K562 (cell line): ENCODE results near the gene SCN5A. TPM values are rescaled to one million over a fixed set of nuclear protein-coding genes. Genes with fewer than 3 reads are reported as not detected.

Experiments
- ATAC-seq: fragments of 200-7000 bp; cut with Tn5 transposase; 3 replicates; pipeline ENCODE4 v1.9.1; 2020; ENCODE audit warnings: moderate library complexity
- BruUV-seq: library from RNA; stranded (reverse); fragments of 400-500 nt; replicated peaks from 2 replicates; lab custom pipeline; 2021; lab: Mats Ljungman, UMichigan
- CTCF ChIA-PET: fragments of 300-600 bp; formaldehyde crosslinking; extraction: SDS; loops from one replicate; lab custom pipeline; 2021; ENCODE audit warnings: low intra/inter-chr PET ratio; lab: Yijun Ruan, JAX
- POLR2A ChIA-PET: fragments of 300-600, 350-650 bp; sonication (Branson Sonifier 250); formaldehyde crosslinking; extraction: SDS; loops from one replicate; lab custom pipeline; 2021; ENCODE audit warnings: antibody characterized with exemption, inconsistent platforms; lab: Yijun Ruan, JAX
- DNase-seq, 4 experiments: peaks; one replicate each; pipeline versions ENCODE4 v3.0.0 to v3.0.0-alpha.2; 2011 to 2018; ENCODE audit warnings: low spot score in 3 of 4, mixed read lengths in 3 of 4; ENCODE audit errors: extremely low read depth in 1 of 4
- FAIRE-seq: peaks from 2 replicates; lab custom pipeline; 2011; peaks lifted over from hg19 to GRCh38; lab: Jason Lieb, UNC
- H2AFZ ChIP-seq: 2 replicates; pipeline ENCODE4 v1.6.0; 2011; ENCODE audit warnings: low read depth, low read length, control low read depth, inconsistent platforms
- H3K27ac ChIP-seq: fragments of 200-600 bp; 3 replicates; pipeline ENCODE4 v1.8.0; 2011; ENCODE audit warnings: low read depth, mild to moderate bottlenecking, control low read depth, inconsistent platforms, low read length, moderate library complexity, mixed read lengths; ENCODE audit errors: extremely low read depth
- H3K27me3 ChIP-seq, 2 experiments: fragments of 300-600 bp in 1 of 2; 2 replicates in 1 of 2; 3 replicates in 1 of 2; pipeline versions ENCODE4 v1.6.0 to v1.8.0; 2011; ENCODE audit warnings: inconsistent platforms in 2 of 2, low read length in 2 of 2, mild to moderate bottlenecking in 1 of 2, mixed read lengths in 1 of 2, moderate library complexity in 1 of 2; ENCODE audit not compliant: control insufficient read depth in 2 of 2, insufficient read depth in 2 of 2
- H3K36me3 ChIP-seq: fragments of 300-600 bp; 3 replicates; pipeline ENCODE4 v1.8.0; 2011; ENCODE audit warnings: mild to moderate bottlenecking, low read length, inconsistent platforms; ENCODE audit not compliant: control insufficient read depth, insufficient read depth
- H3K4me1 ChIP-seq, 2 experiments: fragments of 200-600 bp in 1 of 2; replicated peaks in 1 of 2; 2 replicates in 1 of 2; 3 replicates in 1 of 2; pipeline versions ENCODE4 v1.5.1 to v1.8.0; 2011; ENCODE audit warnings: inconsistent platforms in 2 of 2, low read length in 2 of 2, mild to moderate bottlenecking in 1 of 2, mixed read lengths in 1 of 2, moderate library complexity in 1 of 2; ENCODE audit not compliant: control insufficient read depth in 2 of 2, insufficient read depth in 2 of 2
- H3K4me2 ChIP-seq: 2 replicates; pipeline ENCODE4 v1.6.1; 2011; ENCODE audit warnings: low read length, control low read depth, inconsistent platforms, mixed read lengths; ENCODE audit not compliant: insufficient read depth
- H3K4me3 ChIP-seq: fragments of 200-600 bp; sonication (generic), shearing (Covaris generic); 2 replicates; pipeline ENCODE4 v1.5.1; 2016; ENCODE audit warnings: control low read depth, inconsistent platforms
- H3K79me2 ChIP-seq: fragments of 200-600 bp; 3 replicates; pipeline ENCODE4 v1.8.0; 2011; ENCODE audit warnings: low read length, inconsistent platforms; ENCODE audit not compliant: control insufficient read depth, insufficient read depth
- H3K9ac ChIP-seq, 2 experiments: 2 replicates each; pipeline versions ENCODE4 v1.6.0 to v1.6.1; 2011; ENCODE audit warnings: low read depth in 2 of 2, low read length in 2 of 2, control low read depth in 1 of 2, inconsistent platforms in 1 of 2, mild to moderate bottlenecking in 1 of 2, mixed read lengths in 1 of 2; ENCODE audit not compliant: insufficient read depth in 1 of 2
- H3K9me1 ChIP-seq: one replicate; pipeline ENCODE4 v1.6.0; 2011; ENCODE audit warnings: inconsistent platforms, mild to moderate bottlenecking, low read length, moderate library complexity; ENCODE audit not compliant: control insufficient read depth, insufficient read depth
- H3K9me3 ChIP-seq: replicated peaks from 2 replicates; pipeline ENCODE4 v1.5.1; 2011; ENCODE audit warnings: low read depth, low read length, inconsistent platforms; ENCODE audit not compliant: control insufficient read depth, insufficient read depth
- H4K20me1 ChIP-seq: replicated peaks from 2 replicates; pipeline ENCODE4 v1.6.1; 2011; ENCODE audit warnings: low read length, inconsistent platforms, mixed read lengths; ENCODE audit not compliant: control insufficient read depth, insufficient read depth
- RBM17 ChIP-seq: fragments of 200-400 bp; formaldehyde crosslinking; IDR thresholded peaks from 2 replicates; pipeline ENCODE4 v1.6.1; 2017; ENCODE audit warnings: low read depth, mild to moderate bottlenecking, low read length, borderline replicate concordance
- TAF9B ChIP-seq: fragments of 450-650 bp; IDR thresholded peaks from 2 replicates; pipeline ENCODE4 v1.6.1; 2018; ENCODE audit warnings: mild to moderate bottlenecking; ENCODE audit not compliant: partially characterized antibody
- WGBS: fragments of 100-300 bp; shearing (Covaris generic); methylation state at CpG from one replicate; pipeline ENCODE4 v1.1.6; 2016; ENCODE audit warnings: low coverage, mixed read lengths; ENCODE audit not compliant: insufficient coverage; ENCODE audit errors: missing lambda C conversion rate; 5-methylcytosine and 5-hydroxymethylcytosine counted together
- in situ Hi-C: fragments of 300-500 bp; cut with MboI; formaldehyde crosslinking; loops from 4 replicates; pipeline ENCODE4 v1.15.0; 2018; ENCODE audit warnings: inconsistent platforms, mixed read lengths
- intact Hi-C: fragments of 100-400 bp; cut with micrococcal nuclease; formaldehyde crosslinking; loops from 2 replicates; pipeline ENCODE4 v1.14.2; 2022
- polyA plus RNA-seq, 8 experiments: library from polyadenylated mRNA; depleted of rRNA in 4 of 8; stranded (reverse) in 5 of 8; unstranded in 3 of 8; fragments of >200 nt; fragmentation: Nextera tagmentation in 2 of 8; fragmentation: Illumina TruSeq in 1 of 8; extraction: Ambion mirVana in 2 of 8; extraction: Trizol in 1 of 8; gene quantifications; 2 replicates each; pipeline versions ENCODE4 v1.2.1 to v1.2.3, GENCODE V29; 2011 to 2014; ENCODE audit warnings: inconsistent platforms in 1 of 8, missing spikeins in 1 of 8
- total RNA-seq, 7 experiments: library from RNA; depleted of rRNA in 6 of 7; stranded (reverse); fragments of >200 nt in 6 of 7; fragmentation: Illumina TruSeq in 2 of 7; extraction: Trizol in 2 of 7; gene quantifications; 2 replicates each; pipeline versions ENCODE4 v1.2.1 to v1.2.3, GENCODE V29; 2011 to 2021; ENCODE audit warnings: low replicate concordance in 1 of 7
- TF ChIP-seq, protein P1 (sequence below), 2 experiments: fragments of 450-650 bp; conservative IDR thresholded peaks; 2 replicates each; pipeline ENCODE4 v1.6.1; 2017; ENCODE audit warnings: mild to moderate bottlenecking in 2 of 2, moderate library complexity in 2 of 2
- TF ChIP-seq, protein P2 (sequence below): fragments of 450-650 bp; IDR thresholded peaks from 2 replicates; pipeline ENCODE4 v1.6.1; 2014; ENCODE audit warnings: low read depth, mild to moderate bottlenecking, moderate library complexity, borderline replicate concordance
- TF ChIP-seq, protein P3 (sequence below): fragments of 450-650 bp; IDR thresholded peaks from 2 replicates; pipeline ENCODE4 v1.6.1; 2016

SCN5A gene
- total and polyA plus RNA-seq, 9 of the 15 experiments (the other 6 are each of a cell fraction or from before 2014, with no cell fraction given): 0.07 to 1.4 (median 0.21) TPM; not detected in 2

GRCh38 chr3:38669668-38670067, 20.2 kb upstream of the SCN5A start:
- no peaks in the 10 kb centered on the region for H3K36me3 ChIP-seq
- no peak overlapping the region for H3K9ac ChIP-seq
- no peak overlapping the region for H3K4me3 ChIP-seq
- no peak overlapping the region for H3K27ac ChIP-seq
- ChIA-PET POLR2A (interaction anchor here (0.9 kb wide), 1 partner anchor 141 kb away, joined by 3 read pairs; no protein-coding TSS in a partner anchor), CTCF (no interaction called here)
- BruUV-seq: no TSS peak
- H3K27me3 ChIP-seq: no peaks in the 10 kb centered on the region
- TF ChIP-seq RBM17 (no peak), TAF9B (no peak)
- TF ChIP-seq, protein P1, sequence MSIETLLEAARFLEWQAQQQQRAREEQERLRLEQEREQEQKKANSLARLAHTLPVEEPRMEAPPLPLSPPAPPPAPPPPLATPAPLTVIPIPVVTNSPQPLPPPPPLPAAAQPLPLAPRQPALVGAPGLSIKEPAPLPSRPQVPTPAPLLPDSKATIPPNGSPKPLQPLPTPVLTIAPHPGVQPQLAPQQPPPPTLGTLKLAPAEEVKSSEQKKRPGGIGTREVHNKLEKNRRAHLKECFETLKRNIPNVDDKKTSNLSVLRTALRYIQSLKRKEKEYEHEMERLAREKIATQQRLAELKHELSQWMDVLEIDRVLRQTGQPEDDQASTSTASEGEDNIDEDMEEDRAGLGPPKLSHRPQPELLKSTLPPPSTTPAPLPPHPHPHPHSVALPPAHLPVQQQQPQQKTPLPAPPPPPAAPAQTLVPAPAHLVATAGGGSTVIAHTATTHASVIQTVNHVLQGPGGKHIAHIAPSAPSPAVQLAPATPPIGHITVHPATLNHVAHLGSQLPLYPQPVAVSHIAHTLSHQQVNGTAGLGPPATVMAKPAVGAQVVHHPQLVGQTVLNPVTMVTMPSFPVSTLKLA (conservative IDR thresholded peaks at IDR 0.05): no peak
- TF ChIP-seq, protein P2, sequence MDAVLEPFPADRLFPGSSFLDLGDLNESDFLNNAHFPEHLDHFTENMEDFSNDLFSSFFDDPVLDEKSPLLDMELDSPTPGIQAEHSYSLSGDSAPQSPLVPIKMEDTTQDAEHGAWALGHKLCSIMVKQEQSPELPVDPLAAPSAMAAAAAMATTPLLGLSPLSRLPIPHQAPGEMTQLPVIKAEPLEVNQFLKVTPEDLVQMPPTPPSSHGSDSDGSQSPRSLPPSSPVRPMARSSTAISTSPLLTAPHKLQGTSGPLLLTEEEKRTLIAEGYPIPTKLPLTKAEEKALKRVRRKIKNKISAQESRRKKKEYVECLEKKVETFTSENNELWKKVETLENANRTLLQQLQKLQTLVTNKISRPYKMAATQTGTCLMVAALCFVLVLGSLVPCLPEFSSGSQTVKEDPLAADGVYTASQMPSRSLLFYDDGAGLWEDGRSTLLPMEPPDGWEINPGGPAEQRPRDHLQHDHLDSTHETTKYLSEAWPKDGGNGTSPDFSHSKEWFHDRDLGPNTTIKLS: no peak
- TF ChIP-seq, protein P3, sequence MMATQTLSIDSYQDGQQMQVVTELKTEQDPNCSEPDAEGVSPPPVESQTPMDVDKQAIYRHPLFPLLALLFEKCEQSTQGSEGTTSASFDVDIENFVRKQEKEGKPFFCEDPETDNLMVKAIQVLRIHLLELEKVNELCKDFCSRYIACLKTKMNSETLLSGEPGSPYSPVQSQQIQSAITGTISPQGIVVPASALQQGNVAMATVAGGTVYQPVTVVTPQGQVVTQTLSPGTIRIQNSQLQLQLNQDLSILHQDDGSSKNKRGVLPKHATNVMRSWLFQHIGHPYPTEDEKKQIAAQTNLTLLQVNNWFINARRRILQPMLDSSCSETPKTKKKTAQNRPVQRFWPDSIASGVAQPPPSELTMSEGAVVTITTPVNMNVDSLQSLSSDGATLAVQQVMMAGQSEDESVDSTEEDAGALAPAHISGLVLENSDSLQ: no peak
- no peaks in the 10 kb centered on the region for H3K4me1 ChIP-seq
- no peaks in the 10 kb centered on the region for H3K79me2 ChIP-seq
- H3K9me3 ChIP-seq: no peaks in the 10 kb centered on the region
- no peak overlapping the region for H2AFZ ChIP-seq
- in situ Hi-C loops: no loop called here
- intact Hi-C loops: no loop called here
- H4K20me1 ChIP-seq: no peaks in the 10 kb centered on the region
- no peak overlapping the region for H3K4me2 ChIP-seq
- DNase-seq: no peak
- 1% methylated on average over 4 of the region's 4 CpGs for WGBS
- no peak for FAIRE-seq
- no peaks in the 10 kb centered on the region for H3K9me1 ChIP-seq
- no peak for ATAC-seq
